ENCODE data around the gene C13orf46.

- TF ChIP-seq FOSL1 (IDR thresholded peaks at IDR 0.05; ENCODE audit: insufficient read depth, low read depth, low read length) (no peak), ZNF274 (IDR thresholded peaks at IDR 0.05; ENCODE audit: borderline replicate concordance, extremely low read depth, low read length) (no peak), KDM5A (IDR thresholded peaks at IDR 0.05; ENCODE audit: low read length) (no peak), SP1 (IDR thresholded peaks at IDR 0.05; ENCODE audit: low read depth, low read length) (no peak), EGR1 (IDR thresholded peaks at IDR 0.05; ENCODE audit: borderline replicate concordance, low read depth, low read length) (no peak), CTCF (IDR thresholded peaks at IDR 0.05; ENCODE audit: control extremely low read depth in 1 of 3, insufficient read depth in 1 of 3, low read depth in 1 of 3, low read length in 3 of 3) (no peak), EZH2 (IDR thresholded peaks at IDR 0.05; ENCODE audit: low read depth, low read length, severe bottlenecking) (no peak), CREB1 (IDR thresholded peaks at IDR 0.05) (no peak), SP2 (IDR thresholded peaks at IDR 0.05; ENCODE audit: low read length) (no peak), USF2 (IDR thresholded peaks at IDR 0.05; ENCODE audit: low read length) (no peak)
These were observed 35.2 kb upstream of the C13orf46 start for GRCh38 chr13:114008964-114009589.

Measured in H1 (cell line).